ENCODE measurements around the gene KLHL29. TPM values are rescaled to one million over a fixed set of nuclear protein-coding genes. Genes with fewer than 3 reads are reported as not detected.

The KLHL29 gene
- total RNA-seq, 3 donors from 2014 or later = 2.6 to 13.0 (median 5.5) TPM

DNA sequence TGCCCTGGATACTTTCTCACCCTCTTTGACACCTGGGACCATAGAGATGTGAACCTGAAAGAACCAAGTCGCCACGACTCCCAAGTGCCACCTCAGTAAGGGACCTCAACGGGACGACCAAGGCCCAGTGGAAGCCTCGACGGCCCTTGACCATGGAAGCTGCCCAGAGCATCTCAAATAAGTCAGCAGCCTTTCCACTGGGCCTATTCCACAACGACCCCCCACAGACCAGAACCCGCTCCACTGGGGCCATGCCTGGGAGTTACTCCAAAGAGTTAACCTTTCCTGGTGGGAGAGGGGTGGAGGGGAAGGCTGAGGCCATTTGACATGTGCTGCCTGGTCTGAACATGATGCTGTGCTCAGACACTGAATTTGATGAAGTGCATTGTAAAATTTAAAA lies 146.9 kb downstream of the KLHL29 start:
- TF ChIP-seq, protein P1, sequence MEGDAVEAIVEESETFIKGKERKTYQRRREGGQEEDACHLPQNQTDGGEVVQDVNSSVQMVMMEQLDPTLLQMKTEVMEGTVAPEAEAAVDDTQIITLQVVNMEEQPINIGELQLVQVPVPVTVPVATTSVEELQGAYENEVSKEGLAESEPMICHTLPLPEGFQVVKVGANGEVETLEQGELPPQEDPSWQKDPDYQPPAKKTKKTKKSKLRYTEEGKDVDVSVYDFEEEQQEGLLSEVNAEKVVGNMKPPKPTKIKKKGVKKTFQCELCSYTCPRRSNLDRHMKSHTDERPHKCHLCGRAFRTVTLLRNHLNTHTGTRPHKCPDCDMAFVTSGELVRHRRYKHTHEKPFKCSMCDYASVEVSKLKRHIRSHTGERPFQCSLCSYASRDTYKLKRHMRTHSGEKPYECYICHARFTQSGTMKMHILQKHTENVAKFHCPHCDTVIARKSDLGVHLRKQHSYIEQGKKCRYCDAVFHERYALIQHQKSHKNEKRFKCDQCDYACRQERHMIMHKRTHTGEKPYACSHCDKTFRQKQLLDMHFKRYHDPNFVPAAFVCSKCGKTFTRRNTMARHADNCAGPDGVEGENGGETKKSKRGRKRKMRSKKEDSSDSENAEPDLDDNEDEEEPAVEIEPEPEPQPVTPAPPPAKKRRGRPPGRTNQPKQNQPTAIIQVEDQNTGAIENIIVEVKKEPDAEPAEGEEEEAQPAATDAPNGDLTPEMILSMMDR (IDR thresholded peaks at IDR 0.05) = no peak
- no peak overlapping the region for H3K4me3 ChIP-seq
- H3K4me1 ChIP-seq (ENCODE audit: low read depth) = no peaks in the 10 kb centered on the region
- H3K9me3 ChIP-seq = no peaks in the 10 kb centered on the region
- intact Hi-C loops (cut with DNase I, micrococcal nuclease) = no loop called here
- DNase-seq = no peak
- no peak for ATAC-seq
- H3K36me3 ChIP-seq (ENCODE audit: low read depth) = no peaks in the 10 kb centered on the region

DNA sequence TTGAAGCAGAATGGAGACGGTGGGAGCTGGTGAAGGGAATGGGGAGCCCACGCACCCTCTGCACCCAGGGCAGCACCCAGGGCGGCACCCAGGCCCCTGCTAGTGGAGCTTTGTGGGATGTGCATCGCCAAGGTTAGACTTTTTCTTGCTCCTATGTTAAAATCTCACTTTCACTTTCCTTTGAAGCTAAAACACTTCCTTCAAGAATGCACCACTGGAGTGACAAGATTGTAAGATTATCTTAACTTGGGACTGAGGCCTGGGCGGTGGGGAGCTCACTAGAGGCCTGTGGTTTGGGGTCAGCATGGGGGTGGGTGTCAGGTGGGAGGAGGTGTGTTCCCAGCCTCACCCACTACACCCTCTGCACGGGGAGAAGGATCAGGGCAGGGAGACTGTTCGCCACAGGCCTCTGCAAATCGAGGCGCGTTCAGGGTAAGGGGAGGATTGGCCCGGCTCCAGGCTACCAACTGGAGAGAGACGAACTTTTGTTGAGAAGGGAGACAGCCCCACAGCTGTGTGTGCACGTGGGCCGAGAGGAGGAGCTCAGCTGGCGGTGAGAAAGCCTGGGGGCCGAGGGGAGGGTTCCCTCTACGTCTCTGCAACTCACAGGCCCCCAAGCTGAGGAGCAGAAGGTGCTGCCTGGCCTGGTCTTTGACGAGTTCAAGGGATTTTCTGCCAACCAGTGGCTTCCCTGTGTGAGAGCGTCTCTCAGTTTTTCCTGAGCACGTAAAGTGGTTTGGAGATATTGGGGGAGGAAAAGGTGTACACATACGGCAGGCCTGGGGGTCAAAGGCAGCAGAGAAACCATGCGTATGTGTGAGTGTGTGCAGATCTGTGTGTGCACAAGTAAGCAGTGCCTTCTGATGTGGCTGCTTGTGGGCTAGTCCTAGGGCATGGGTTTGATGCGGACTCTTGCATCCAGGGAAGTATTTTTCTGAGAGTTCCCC lies 147.7 kb downstream of the KLHL29 start:
- no peak for ATAC-seq
- DNase-seq = no peak
- intact Hi-C loops (cut with DNase I, micrococcal nuclease) = no loop called here
- Histone ChIP-seq H3K9me3 (no peaks in the 10 kb centered on the region), H3K4me3 (no peak overlapping the region), H3K4me1 (ENCODE audit: low read depth) (no peaks in the 10 kb centered on the region), H3K36me3 (ENCODE audit: low read depth) (no peaks in the 10 kb centered on the region)
- TF ChIP-seq, protein P1 (IDR thresholded peaks at IDR 0.05) = no peak

DNA sequence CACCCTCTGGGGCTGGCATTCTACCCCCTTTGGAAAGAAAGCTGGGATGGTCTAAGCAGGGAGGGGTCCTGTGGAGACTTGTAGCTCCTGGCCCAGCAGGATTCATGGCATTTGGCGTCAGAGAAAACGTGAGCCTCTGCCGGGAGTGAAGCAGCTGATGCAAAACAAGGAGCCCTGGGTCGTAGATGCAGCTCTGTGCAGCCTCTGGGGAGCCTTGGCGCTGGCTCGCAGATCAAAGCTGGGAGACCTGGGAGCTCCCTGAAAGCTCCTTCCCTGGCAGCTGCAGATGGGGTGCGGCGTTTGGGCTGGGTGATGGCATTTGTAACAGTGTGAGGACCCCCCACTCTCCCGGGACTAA lies 148.3 kb downstream of the KLHL29 start:
- ATAC-seq = no peak
- TF ChIP-seq, protein P1 (IDR thresholded peaks at IDR 0.05) = no peak
- intact Hi-C loops (cut with DNase I, micrococcal nuclease) = no loop called here
- Histone ChIP-seq H3K9me3 (no peaks in the 10 kb centered on the region), H3K4me3 (no peak overlapping the region), H3K4me1 (ENCODE audit: low read depth) (no peaks in the 10 kb centered on the region), H3K36me3 (ENCODE audit: low read depth) (no peaks in the 10 kb centered on the region)
- DNase-seq = no peak

DNA sequence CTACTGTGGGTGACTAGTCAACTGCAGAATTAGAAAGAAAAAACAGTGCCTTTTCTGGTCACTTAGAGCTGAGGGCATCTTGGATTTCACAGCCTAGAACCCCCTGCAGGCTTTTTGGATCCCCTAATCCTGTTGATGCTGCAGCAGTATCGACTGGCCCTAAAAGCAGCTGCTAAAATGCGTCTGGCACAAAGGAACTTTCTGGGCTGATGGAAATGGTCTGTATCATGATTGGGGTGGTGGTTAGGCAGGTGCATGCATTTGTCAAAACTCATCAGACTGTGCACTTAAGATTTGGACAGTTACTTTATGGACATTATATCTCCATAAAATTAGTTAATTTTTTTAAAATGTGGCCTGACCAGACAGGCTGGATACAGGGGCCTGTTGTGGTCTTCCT lies 149.8 kb downstream of the KLHL29 start:
- Histone ChIP-seq H3K36me3 (ENCODE audit: low read depth) (no peaks in the 10 kb centered on the region), H3K4me3 (no peak overlapping the region), H3K9me3 (no peaks in the 10 kb centered on the region), H3K4me1 (ENCODE audit: low read depth) (no peaks in the 10 kb centered on the region)
- ATAC-seq (no peak), DNase-seq (no peak)
- intact Hi-C loops (cut with DNase I, micrococcal nuclease) = no loop called here
- TF ChIP-seq, protein P1 (IDR thresholded peaks at IDR 0.05) = no peak

DNA sequence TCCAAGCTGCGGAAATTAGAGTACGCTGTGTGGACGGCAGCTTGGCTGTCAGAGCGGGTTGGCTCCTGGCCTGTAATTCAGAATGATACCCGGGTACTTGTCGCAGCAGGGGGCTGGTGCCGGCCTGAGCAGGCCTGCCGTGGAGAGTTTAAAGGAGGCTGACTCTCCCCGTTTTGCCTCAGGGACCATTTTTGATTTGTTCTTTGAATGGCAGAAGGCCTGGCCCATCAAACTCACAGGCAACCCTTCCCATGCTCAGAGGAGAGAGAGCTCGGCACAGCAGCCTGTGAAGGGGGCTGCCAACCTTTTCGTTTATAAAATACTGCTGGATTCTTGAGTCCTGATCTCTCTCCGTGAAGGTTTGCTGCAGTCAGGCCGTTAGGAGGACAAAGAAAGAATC lies 151.3 kb downstream of the KLHL29 start:
- ATAC-seq = no peak
- Histone ChIP-seq H3K9me3 (no peaks in the 10 kb centered on the region), H3K4me1 (ENCODE audit: low read depth) (no peaks in the 10 kb centered on the region), H3K36me3 (ENCODE audit: low read depth) (no peaks in the 10 kb centered on the region), H3K4me3 (no peak overlapping the region)
- intact Hi-C loops (cut with DNase I, micrococcal nuclease) = no loop called here
- TF ChIP-seq, protein P1 (IDR thresholded peaks at IDR 0.05) = no peak
- DNase-seq = no peak
